Parathyroid adenoma (tissue), 2 donors: ENCODE data around the gene SOWAHD.
"Not testable (repeated sequence)": the region's sequence is repeated elsewhere in the genome, so short reads cannot be mapped to it uniquely, and the experiment has no call there.

ENCODE experiments used
- H2AFZ ChIP-seq: fragments of 300-600 bp; sonication (generic); one replicate; pipeline ENCODE4 v1.7.0; 2017; ENCODE audit warnings: antibody characterized with exemption, mild to moderate bottlenecking
- H3K27ac ChIP-seq: fragments of 300-600 bp; sonication (generic); one replicate; pipeline ENCODE4 v1.7.0; 2017
- H3K27me3 ChIP-seq: fragments of 300-600 bp; sonication (generic); one replicate; pipeline ENCODE4 v1.7.0; 2017; ENCODE audit warnings: low read length; ENCODE audit not compliant: control insufficient read depth, insufficient read depth
- H3K36me3 ChIP-seq: fragments of 300-600 bp; sonication (generic); one replicate; pipeline ENCODE4 v1.7.0; 2017; ENCODE audit warnings: low read length; ENCODE audit not compliant: control insufficient read depth, insufficient read depth
- H3K4me1 ChIP-seq: fragments of 300-600 bp; sonication (generic); one replicate; pipeline ENCODE4 v1.7.0; 2017; ENCODE audit warnings: control low read depth
- H3K4me2 ChIP-seq: fragments of 300-600 bp; sonication (generic); one replicate; pipeline ENCODE4 v1.7.0; 2017; ENCODE audit warnings: low read length
- H3K4me3 ChIP-seq: fragments of 300-600 bp; sonication (generic); one replicate; pipeline ENCODE4 v1.7.0; 2017; ENCODE audit warnings: low read depth, low read length
- H3K79me2 ChIP-seq: fragments of 300-600 bp; sonication (generic); one replicate; pipeline ENCODE4 v1.7.0; 2017; ENCODE audit warnings: control low read depth
- H3K9ac ChIP-seq: fragments of 300-600 bp; sonication (generic); one replicate; pipeline ENCODE4 v1.7.0; 2017; ENCODE audit warnings: mild to moderate bottlenecking
- H3K9me3 ChIP-seq: fragments of 300-600 bp; sonication (generic); one replicate; pipeline ENCODE4 v1.7.0; 2017; ENCODE audit warnings: low read length; ENCODE audit not compliant: control insufficient read depth
- CTCF ChIP-seq: fragments of 300-600 bp; sonication (generic); IDR thresholded peaks from one replicate; pipeline ENCODE4 v1.7.0; 2017; ENCODE audit warnings: antibody characterized with exemption, mild to moderate bottlenecking
- donor health status: primary hyperparathyroidism.

The SOWAHD gene

GRCh38 chrX:119734897-119735339 is 23.5 kb upstream of the SOWAHD start:
- H3K9me3 ChIP-seq, result no peaks in the 10 kb centered on the region
- no peaks in the 10 kb centered on the region for H3K79me2 ChIP-seq
- no peak overlapping the region for H3K4me2 ChIP-seq
- TF ChIP-seq CTCF, result no peak
- H3K27me3 ChIP-seq, result no peaks in the 10 kb centered on the region
- no peak overlapping the region for H3K4me3 ChIP-seq
- peak overlapping the region; percentile 7 for H2AFZ ChIP-seq
- H3K4me1 ChIP-seq, result no peaks in the 10 kb centered on the region
- no peak overlapping the region for H3K27ac ChIP-seq
- no peaks in the 10 kb centered on the region for H3K36me3 ChIP-seq
- H3K9ac ChIP-seq, result no peak overlapping the region

- H3K4me2 ChIP-seq, result no peak overlapping the region
- no peaks in the 10 kb centered on the region for H3K9me3 ChIP-seq
- H3K79me2 ChIP-seq, result no peaks in the 10 kb centered on the region
- TF ChIP-seq CTCF, result no peak
- H3K9ac ChIP-seq, result no peak overlapping the region
- H3K27me3 ChIP-seq, result no peaks in the 10 kb centered on the region
- H2AFZ ChIP-seq, result no peak overlapping the region
- no peak overlapping the region for H3K27ac ChIP-seq
- H3K4me1 ChIP-seq, result no peaks in the 10 kb centered on the region
- no peak overlapping the region for H3K4me3 ChIP-seq
- no peaks in the 10 kb centered on the region for H3K36me3 ChIP-seq
Observed at GRCh38 chrX:119735467-119735866, 22.9 kb upstream of the SOWAHD start.

GRCh38 chrX:119736206-119736764 is 22.1 kb upstream of the SOWAHD start:
- no peaks in the 10 kb centered on the region for H3K79me2 ChIP-seq
- no peak for TF ChIP-seq CTCF
- H2AFZ ChIP-seq, result no peak overlapping the region
- no peaks in the 10 kb centered on the region for H3K36me3 ChIP-seq
- no peak overlapping the region for H3K27ac ChIP-seq
- no peaks in the 10 kb centered on the region for H3K4me1 ChIP-seq
- H3K27me3 ChIP-seq, result no peaks in the 10 kb centered on the region
- H3K9me3 ChIP-seq, result no peaks in the 10 kb centered on the region
- H3K4me2 ChIP-seq, result no peak overlapping the region
- H3K4me3 ChIP-seq, result no peak overlapping the region
- no peak overlapping the region for H3K9ac ChIP-seq

- H3K79me2 ChIP-seq, result no peaks in the 10 kb centered on the region
- H3K36me3 ChIP-seq, result no peaks in the 10 kb centered on the region
- H3K9me3 ChIP-seq, result no peaks in the 10 kb centered on the region
- H3K4me2 ChIP-seq, result no peak overlapping the region
- no peaks in the 10 kb centered on the region for H3K4me1 ChIP-seq
- no peaks in the 10 kb centered on the region for H3K27me3 ChIP-seq
- no peak for TF ChIP-seq CTCF
- no peak overlapping the region for H2AFZ ChIP-seq
- H3K27ac ChIP-seq, result no peak overlapping the region
- H3K4me3 ChIP-seq, result no peak overlapping the region
- H3K9ac ChIP-seq, result no peak overlapping the region
Observed at GRCh38 chrX:119738742-119739141, 19.6 kb upstream of the SOWAHD start.

GRCh38 chrX:119745283-119745848 is 13.0 kb upstream of the SOWAHD start:
- Histone ChIP-seq H3K4me3 (no peak overlapping the region), H2AFZ (no peak overlapping the region), H3K27ac (no peak overlapping the region), H3K36me3 (no peaks in the 10 kb centered on the region), H3K79me2 (no peaks in the 10 kb centered on the region), H3K9ac (no peak overlapping the region), H3K27me3 (no peaks in the 10 kb centered on the region), H3K9me3 (no peaks in the 10 kb centered on the region), H3K4me2 (no peak overlapping the region), H3K4me1 (no peaks in the 10 kb centered on the region)
- no peak for TF ChIP-seq CTCF

GRCh38 chrX:119750131-119750530 is 8.3 kb upstream of the SOWAHD start:
- H3K79me2 ChIP-seq, H3K27me3 ChIP-seq, H3K9ac ChIP-seq, H3K36me3 ChIP-seq, H3K9me3 ChIP-seq, H3K4me2 ChIP-seq, H3K4me1 ChIP-seq, H3K4me3 ChIP-seq, H3K27ac ChIP-seq, H2AFZ ChIP-seq: not testable (repeated sequence)

GRCh38 chrX:119750751-119751150 is 7.6 kb upstream of the SOWAHD start:
- not testable (repeated sequence) for H3K4me2 ChIP-seq, H3K79me2 ChIP-seq, H2AFZ ChIP-seq, H3K27ac ChIP-seq, H3K9ac ChIP-seq, H3K4me3 ChIP-seq, H3K27me3 ChIP-seq, H3K36me3 ChIP-seq, H3K9me3 ChIP-seq, H3K4me1 ChIP-seq
